ENCODE results near the gene HES6.

GRCh38 chr2:238251331-238251730 lies 11.5 kb upstream of the HES6 start:
- TF ChIP-seq CTCF (IDR thresholded peaks at IDR 0.05): no peak
- TF ChIP-seq POLR2A (IDR thresholded peaks at IDR 0.05): no peak

All from Peyer's patch (tissue), 4 donors.